HG03095 (cell line): ENCODE results near the gene SLC1A4.

ENCODE experiments used
- ATAC-seq: cut with Tn5 transposase; IDR thresholded peaks from one replicate; pipeline ENCODE4 v1.9.1; 2021; ENCODE audit warnings: moderate library complexity; ENCODE audit not compliant: unreplicated experiment

SLC1A4 gene

DNA sequence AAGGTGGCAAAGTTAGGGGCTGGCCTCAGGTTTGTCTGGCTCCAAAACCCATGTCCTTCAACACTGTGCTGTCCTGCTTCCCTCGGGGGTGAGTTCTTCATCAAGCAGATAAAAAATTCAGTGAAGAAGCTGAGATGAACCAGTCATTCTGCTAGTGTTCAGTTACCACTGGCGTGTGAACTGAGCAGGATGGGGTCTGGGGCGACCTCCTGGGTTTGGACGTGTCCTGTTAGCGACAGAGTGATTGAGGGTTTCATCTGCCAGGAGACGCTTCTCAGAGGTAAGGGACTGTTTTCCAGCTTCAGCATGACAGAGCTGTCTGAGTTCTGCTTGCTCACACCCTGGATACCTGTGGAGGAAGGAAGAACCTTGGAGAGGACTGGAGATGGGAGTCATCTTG is 81.7 kb downstream of the SLC1A4 start:
- ATAC-seq = no peak

DNA sequence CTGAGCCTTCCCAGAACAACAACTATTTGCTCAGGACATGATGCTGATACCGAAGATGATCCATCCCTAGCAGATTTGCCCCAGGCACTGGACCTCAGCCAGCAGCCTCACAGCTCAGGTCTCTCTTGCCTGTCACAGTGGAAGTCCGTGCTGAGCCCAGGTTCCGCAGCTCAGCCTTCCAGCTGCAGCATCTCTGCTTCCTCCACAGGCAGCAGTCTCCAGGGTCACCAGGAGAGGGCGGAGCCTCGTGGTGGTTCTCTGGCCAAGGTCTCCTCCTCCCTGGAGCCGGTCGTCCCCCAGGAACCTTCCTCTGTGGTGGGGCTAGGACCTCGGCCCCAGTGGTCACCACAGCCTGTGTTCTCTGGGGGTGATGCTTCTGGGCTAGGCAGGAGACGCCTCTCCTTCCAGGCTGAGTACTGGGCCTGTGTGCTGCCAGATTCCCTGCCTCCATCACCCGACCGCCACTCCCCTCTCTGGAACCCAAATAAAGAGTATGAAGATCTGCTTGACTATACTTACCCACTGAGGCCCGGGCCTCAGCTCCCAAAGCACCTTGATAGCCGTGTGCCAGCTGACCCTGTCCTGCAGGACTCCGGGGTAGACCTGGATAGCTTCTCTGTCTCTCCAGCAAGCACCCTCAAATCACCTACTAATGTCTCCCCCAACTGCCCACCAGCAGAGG is 82.4 kb downstream of the SLC1A4 start:
- ATAC-seq = no peak

DNA sequence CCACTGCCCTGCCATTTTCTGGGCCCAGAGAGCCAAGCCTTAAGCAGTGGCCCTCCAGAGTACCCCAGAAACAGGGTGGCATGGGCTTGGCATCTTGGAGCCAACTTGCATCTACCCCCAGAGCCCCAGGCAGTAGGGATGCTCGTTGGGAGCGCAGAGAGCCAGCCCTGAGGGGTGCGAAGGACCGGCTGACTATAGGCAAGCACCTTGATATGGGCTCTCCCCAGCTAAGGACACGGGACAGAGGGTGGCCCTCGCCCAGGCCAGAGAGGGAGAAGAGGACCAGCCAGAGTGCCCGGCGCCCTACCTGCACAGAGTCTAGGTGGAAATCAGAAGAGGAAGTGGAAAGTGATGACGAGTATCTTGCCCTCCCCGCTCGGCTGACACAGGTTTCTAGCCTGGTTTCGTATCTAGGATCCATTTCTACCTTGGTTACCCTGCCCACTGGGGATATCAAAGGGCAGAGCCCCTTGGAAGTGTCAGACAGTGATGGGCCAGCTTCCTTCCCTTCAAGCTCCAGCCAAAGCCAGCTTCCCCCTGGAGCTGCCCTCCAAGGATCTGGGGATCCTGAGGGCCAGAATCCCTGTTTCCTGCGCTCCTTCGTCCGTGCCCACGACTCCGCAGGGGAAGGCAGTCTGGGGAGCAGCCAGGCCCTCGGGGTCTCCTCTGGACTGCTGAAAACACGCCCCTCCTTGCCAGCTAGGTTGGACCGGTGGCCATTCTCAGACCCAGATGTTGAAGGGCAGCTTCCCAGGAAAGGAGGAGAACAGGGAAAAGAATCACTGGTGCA is 83.2 kb downstream of the SLC1A4 start:
- no peak for ATAC-seq
